Stimulated activated CD8-positive, alpha-beta memory T cell treated with anti-CD3 and anti-CD28 coated beads, Interleukin-12 subunit alpha, Interleukin-12 subunit beta, amount 100 ng/mL, for 24 hours (primary cell): Measurements from ENCODE around the gene CNTN5.

ENCODE experiments used
- DNase-seq: peaks from one replicate; pipeline ENCODE4 v3.0.0-alpha.2; 2020; ENCODE audit errors: extremely low read depth

Gene CNTN5

DNA sequence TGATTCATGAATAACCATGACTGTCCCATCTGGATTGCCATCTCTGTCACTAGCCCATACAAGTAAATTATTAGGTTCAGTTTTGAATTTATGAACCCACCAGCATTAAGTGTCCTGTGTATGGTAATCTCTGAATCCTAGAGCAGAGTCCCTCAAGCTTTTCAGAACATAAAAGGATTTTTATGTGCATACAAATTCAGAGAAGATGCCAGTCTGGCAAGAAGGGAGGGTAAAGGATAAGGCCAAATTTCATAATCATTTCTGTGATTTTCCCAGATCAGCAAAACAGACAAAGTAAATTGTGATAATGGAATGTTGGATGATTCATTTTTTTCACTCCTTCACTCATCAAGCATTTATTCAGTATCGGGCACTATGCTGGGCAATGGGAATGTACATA is 1295.2 kb downstream of the CNTN5 start:
- DNase-seq = no peak

DNA sequence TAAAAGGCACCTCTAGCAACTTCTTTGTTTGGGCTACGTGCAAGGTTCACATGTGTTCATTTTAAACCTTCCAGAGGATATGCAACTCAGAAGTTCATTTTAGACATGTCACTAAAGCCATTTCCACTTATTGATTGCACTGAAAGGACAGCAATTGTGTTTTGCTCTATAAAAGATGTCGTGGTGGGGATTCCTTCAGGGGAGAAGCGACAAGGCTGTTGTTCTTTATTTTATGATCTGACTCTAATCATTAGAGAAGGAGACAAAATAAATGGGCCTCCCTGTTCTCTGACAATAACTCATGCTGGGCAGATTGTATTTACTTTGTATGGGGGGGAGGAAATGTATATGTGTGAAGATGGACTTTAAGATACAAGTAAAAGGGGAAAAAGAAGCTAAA is 1296.2 kb downstream of the CNTN5 start:
- no peak for DNase-seq

DNA sequence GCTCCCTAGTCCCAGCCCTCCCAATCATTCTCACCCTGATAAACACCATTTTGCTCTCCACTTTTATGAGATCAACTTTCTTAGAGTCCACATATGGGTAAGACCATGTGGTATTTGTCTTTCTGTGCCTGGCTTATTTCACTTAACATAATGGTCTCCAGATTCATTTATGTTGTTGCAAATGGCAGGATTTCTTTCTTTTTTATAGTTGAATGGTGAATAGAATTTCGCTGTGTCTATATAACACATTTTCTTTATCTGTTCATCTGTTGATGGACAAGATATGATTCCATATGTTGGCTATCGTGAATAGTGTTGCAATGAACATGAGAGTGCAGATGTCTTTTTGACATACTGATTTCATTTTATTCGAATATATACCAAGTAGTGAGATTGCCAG is 1298.9 kb downstream of the CNTN5 start:
- no peak for DNase-seq

DNA sequence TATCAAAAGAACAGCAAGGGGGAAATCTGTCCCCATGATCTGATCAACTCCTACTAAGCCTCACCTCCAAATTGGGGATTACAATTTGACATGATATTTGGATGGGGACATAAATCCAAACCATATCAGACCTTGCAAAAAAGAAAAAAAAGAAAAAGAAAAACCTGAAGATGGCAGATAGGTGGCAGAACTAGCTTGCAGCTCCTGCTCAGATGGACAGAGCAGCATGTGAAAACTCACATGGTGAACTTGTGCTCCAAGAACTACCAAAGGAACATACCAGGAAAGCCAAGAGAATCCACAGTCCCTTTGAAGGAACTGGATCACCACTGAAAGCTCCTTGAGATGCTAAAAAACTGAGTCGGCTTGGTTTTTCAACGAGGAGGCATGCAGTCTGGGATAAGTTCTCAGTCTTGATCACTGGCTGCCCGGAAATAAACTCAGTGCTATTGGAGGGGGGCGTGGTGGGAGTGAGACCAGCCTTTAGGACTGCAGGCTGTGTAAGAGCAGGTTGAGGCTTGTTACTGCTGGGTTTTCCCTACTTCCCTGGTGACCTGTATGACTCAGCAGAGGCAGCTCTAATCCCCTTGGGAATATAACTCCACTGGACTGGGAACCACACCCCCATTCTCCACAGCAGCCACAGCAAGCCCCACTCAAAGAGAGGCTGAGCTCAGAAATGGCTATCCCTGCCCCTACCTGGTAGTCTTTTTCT is 1308.0 kb downstream of the CNTN5 start:
- no peak for DNase-seq

DNA sequence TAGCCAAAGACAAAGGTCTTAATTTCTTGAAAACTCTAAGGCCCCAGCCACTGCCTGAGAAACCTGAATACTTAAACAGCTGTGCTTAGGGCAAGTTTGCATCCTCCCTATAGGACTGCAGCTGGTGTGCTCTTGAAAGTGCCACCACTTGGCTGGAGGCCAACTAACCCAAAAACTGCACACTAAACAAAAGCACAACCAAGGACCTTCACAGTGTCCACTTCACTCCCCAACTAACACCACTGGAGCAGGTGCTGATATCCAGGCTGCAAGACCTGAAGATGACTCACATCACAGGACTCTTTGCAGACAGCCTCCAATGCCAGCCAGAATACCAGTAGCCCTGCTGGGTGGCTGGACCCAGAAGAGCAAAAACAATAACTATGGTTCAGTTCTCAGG is 1308.6 kb downstream of the CNTN5 start:
- DNase-seq = no peak

DNA sequence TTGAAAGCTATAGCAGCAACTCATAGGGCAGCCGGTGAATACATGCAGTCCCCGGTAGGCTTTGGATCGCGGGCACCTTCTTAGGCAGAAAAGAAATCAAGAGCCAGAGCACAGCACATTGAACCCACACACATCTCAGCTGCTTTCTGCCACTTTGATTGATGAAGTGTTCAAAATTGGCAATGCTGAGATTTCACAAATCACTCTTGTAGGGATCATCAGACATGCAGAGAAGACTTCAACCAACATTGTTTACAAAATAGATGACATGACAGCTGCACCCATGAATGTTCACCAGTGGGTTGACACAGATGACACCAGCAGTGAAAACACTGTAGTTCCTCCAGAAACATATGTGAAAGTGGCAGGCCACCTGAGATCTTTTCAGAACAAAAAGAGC is 1316.1 kb downstream of the CNTN5 start:
- no peak for DNase-seq

DNA sequence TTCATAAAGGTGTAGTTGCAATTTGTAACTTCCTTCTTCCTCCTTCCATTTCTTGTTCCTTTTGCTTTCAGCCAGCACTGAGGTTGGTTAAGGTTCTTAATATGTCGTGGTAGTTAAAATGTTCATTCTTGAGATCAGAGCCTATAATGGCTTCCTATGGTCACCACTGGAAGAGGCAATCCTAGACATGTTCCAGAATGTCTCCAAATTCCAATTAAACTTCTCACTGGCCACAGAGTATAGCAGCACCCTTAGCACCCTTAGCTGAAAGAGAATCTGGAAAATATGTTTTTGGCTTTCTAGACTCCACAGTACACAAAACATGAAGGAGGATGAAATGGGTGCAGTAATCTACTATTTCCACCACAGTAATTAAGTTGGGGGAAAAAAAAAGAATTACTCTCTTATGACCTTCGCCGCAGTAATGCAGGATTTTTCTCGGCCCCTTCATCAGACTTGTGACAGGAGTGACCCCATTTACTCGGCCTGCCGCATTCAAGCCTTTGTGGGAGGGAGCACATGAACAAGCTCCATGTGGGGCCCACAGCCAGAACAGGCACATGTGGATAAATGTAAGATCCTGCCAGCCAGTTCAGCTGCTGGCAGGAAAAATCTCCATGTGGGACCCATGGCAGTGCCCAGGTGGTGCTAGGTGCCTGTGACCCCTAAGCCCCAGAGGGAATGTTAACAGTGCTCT is 1317.5 kb downstream of the CNTN5 start:
- DNase-seq = no peak

DNA sequence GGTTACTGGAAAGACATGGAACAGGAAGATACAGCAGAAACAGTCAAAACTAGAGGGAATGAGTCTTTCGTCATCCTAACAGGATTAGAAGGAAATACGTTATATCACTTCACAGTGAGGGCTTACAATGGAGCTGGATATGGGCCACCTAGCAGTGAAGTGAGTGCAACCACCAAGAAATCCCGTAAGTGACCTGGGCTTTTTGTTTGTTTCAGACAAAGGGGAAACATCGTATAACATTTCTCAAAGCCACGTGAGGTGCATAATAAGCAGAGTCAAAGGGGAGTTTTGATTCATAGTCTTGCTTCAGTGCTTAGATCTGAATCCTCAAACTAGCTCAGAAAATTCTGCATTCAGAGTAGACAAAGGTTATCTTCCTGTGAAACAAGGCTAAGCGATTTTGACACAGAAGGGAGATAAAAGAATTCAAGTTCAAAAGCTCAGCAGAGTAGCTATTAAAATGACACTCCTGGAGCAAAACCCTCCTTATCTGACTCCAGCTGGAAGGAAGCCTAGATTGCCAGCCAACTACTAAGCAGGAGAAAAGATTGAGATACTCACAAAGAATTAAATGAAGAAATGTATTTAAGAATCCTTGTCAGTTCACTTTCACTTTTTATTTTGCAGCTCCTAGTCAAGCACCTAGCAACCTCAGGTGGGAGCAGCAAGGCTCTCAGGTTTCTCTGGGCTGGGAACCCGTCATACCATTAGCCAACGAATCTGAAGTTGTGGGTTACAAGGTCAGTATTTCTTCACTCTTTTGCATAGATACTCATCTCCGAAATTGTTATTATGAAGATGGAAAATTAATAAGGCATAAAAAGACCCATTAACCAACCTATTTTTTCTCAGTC is 1319.9 kb downstream of the CNTN5 start:
- DNase-seq = no peak

DNA sequence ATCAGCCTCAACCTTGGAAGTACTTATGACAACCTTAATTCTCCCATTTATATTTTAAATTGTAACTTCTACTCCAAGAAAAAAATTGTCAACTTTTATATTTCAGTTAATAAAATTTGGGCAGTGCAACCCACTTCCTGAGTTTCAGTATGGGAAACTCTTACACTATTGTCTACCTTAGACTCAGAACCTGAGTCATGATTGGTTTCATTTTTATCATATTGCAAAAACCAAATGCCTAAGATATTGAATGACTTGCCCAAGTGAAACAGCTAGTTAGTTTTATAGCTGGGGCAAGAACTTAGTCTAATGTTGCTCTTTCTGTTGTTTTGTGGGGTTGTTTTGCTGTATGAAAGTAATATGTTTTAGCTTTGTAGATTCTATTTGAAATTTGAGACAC is 1332.3 kb downstream of the CNTN5 start:
- DNase-seq = no peak

DNA sequence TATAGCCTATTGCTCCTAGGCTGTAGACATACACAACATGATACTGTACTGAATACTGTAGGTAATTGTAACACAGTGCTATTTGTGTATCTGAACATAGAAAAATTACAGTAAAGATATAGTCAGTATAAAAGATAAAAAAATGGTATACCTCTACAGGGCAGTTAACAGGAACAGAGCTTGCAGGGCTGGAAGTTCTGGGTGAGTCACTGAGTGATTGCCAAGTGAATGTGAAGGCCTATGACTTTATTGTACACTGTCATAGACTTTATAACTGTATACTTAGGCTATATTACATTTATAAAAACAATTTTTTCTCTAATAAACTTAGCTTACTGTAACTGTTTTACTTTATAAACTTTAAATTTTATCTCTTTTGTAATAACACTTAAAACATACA is 1334.0 kb downstream of the CNTN5 start:
- no peak for DNase-seq

DNA sequence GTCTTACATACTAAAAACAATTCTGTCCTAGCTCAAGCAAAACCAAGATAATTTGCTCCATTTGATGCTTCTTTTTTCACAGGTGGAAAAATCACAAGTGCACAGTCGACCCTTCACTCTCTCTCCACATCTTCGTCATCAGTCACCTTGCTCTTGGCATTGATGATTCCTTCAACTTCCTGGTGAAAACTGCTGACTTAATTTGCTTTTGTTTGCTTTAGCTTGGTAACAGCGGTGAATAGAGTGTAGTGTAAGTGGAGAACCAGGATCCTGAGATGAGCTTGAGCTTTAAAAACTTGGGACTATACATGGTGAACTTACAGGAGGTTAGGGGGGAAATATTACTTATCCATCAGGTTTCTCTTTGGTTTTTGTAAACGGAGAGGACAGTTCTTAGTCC is 1335.3 kb downstream of the CNTN5 start:
- DNase-seq = no peak

DNA sequence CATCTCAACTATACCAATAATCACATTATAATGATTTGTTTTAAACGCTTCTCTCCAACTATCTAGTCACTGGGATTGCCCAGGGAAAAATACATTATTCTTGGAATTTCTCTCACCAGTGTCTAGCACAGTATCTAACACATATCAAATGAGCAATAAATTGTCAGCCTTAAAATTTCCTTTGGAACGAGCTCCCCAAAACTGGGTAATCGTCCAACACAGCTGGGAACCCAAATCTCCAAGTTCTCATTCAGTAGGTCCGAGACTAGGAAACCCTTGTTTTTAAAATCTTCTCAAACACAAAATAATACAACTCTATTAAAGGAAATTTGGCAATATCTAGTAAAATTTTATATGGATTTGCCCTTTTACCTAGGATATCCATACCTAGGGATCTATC is 1338.5 kb downstream of the CNTN5 start:
- no peak for DNase-seq

DNA sequence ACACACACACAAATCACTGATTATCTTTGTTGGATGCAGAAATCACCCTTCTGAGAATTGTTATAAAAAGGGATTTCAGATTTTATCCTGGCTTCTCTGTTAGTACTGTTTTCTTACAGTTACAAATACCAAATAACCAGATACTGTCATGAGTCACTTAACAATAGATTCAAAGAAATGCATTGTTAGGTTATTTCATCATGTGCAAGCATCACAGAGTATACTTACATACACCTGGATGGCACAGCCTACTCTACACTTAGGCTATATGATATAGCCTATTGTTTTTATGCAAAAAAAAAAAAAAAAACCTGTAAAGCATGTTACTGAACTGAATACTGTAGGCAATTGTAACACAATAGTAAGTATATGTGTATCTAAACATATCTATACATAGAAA is 1347.1 kb downstream of the CNTN5 start:
- DNase-seq = no peak

DNA sequence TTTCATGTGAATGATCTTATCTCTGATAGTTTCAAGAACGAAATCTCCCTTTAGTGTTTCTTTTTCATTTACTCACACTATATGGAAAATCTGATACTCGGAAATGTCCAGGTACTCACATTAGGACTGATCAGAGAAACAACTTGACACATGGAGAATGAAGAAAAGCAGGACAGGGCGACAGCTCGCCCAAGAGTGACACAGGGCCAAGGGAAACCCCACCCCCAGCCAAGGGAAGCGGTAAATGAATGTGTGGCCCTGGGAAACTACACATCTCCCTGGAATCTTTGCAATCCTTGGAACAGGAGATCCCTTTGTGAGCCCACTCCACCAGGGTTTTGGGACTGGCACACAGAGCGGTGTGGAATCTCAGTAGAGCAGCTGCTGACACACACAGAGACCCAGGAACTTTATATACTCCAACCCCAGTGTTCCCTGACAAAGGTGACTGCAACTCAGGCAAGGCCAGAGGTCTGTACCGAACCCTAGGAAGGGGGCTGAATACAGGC is 1362.7 kb downstream of the CNTN5 start:
- DNase-seq = no peak

DNA sequence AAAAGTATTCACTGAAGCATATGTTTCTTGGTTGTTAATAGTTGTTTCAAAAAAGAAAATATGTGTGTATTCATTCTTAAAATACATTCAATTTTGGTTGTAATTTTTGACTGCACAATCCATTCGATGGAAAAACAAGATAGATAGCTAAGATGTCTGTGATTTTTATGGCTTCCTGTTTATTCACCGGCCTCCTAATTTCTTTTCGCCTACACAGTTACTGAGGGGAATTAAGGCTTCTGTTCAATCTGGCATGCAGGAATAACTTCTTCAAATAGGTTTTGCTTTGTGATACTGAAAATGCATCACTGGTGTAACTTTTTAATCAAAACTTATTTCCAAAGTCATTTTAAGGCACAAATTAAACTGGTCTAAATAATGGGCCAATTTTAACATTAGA is 1375.5 kb downstream of the CNTN5 start:
- no peak for DNase-seq

DNA sequence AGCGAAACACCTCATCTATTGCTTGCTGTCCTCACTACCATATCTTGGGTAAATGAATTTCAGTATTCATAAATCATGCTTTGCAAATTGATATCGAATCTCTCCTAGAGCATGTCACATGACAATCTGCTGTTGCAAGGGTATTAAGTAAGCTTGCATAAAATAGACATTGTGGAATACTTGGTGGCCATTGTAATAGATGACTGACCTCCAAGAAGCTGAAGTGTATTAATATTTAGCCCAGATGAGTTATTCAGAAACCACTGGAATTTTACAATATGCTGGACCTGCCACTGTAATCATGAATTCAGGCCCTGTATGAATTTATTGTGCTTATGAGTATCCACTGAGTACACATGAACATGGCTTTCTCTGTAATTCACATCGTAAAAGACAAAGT is 1376.7 kb downstream of the CNTN5 start:
- no peak for DNase-seq

DNA sequence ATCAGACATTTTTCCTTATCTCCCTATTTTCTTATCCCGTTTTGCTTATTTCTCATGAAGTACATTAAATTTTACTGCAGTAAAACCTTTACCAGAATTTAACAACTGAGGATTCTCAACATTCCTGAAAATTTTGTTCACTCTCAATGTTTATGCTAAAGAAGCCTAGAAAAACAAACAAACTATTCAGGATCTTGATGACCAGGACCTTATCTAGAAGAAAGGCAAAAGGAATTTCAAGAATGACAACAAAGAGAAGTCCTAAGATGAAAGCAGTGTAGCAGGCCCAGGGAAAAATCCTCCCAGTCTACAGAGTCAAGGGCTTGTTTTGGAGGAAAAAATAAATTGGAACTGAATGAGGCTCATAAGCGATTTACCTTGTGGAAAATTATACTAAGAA is 1383.1 kb downstream of the CNTN5 start:
- DNase-seq = no peak

DNA sequence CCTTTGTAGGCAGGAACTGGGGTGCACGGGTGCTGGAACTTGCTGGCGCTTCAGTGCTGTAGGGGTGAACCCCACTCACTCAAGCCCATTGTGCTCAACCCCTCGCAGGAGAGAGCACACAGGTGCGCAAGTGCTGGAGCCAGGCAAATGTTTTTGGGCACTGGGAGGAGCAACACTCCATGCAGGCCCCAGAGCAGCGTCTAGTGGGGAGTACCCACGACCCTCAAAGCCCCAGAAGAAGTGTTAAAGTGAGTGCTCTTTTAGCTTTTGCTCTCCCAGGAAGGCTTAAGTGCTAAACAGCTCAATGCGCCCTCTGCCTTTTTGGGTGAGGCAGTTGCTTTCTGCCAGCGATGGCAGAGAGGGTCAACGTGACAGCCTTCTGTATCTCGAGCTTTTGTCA is 1384.2 kb downstream of the CNTN5 start:
- no peak for DNase-seq
